H1 (cell line): ENCODE results near the gene ZBTB45. TPM values are rescaled to one million over a fixed set of nuclear protein-coding genes. Genes with fewer than 3 reads are reported as not detected.

Experiments
- CTCF ChIA-PET: fragments of 300-600 bp; sonication (Branson Sonifier 250); formaldehyde crosslinking; loops from one replicate; lab custom pipeline; 2021; ENCODE audit not compliant: partially characterized antibody; lab: Charles Lee
- POLR2A ChIA-PET: fragments of 300-600 bp; sonication (Branson Sonifier 250); formaldehyde crosslinking; loops from one replicate; lab custom pipeline; 2021; ENCODE audit warnings: inconsistent platforms; ENCODE audit not compliant: partially characterized antibody; lab: Charles Lee
- DNase-seq, 2 experiments: peaks; one replicate each; pipeline versions ENCODE4 v3.0.0 to v3.0.0-alpha.2; 2010 to 2022; ENCODE audit warnings: low spot score in 2 of 2, low read depth in 1 of 2, mixed read lengths in 1 of 2
- FAIRE-seq: peaks from 2 replicates; lab custom pipeline; 2011; peaks lifted over from hg19 to GRCh38; lab: Jason Lieb, UNC
- H2AFZ ChIP-seq: 2 replicates; pipeline ENCODE4 v1.8.1; 2012; ENCODE audit warnings: low read length, inconsistent platforms
- H2AK5ac ChIP-seq: 2 replicates; pipeline ENCODE4 v1.6.1; 2013; ENCODE audit warnings: low read depth, low read length
- H2BK120ac ChIP-seq: replicated peaks from 2 replicates; pipeline ENCODE3; 2013; ENCODE audit warnings: low read depth, low read length, inconsistent platforms
- H2BK12ac ChIP-seq: 2 replicates; pipeline ENCODE4 v1.6.1; 2013; ENCODE audit warnings: low read depth, low read length
- H2BK15ac ChIP-seq: 2 replicates; pipeline ENCODE4 v1.6.1; 2013; ENCODE audit warnings: low read length
- H2BK20ac ChIP-seq: 2 replicates; pipeline ENCODE4 v1.6.1; 2013; ENCODE audit warnings: low read length
- H2BK5ac ChIP-seq: 2 replicates; pipeline ENCODE4 v1.6.1; 2013; ENCODE audit warnings: low read depth, low read length
- H3K14ac ChIP-seq: 2 replicates; pipeline ENCODE4 v1.6.1; 2013; ENCODE audit warnings: inconsistent platforms; ENCODE audit not compliant: insufficient read length
- H3K18ac ChIP-seq: 2 replicates; pipeline ENCODE4 v1.6.1; 2013; ENCODE audit warnings: low read length; ENCODE audit errors: extremely low read depth
- H3K23ac ChIP-seq: 2 replicates; pipeline ENCODE4 v1.6.1; 2013; ENCODE audit warnings: inconsistent platforms; ENCODE audit not compliant: insufficient read length
- H3K23me2 ChIP-seq: 2 replicates; pipeline ENCODE4 v1.6.1; 2013; ENCODE audit warnings: low read depth, low read length
- H3K27ac ChIP-seq: 2 replicates; pipeline ENCODE4 v1.6.1; 2011; ENCODE audit warnings: low read depth, low read length, inconsistent platforms
- H3K27me3 ChIP-seq, 4 experiments: replicated peaks in 1 of 4; 1 replicate in 1 of 4; 2 replicates in 3 of 4; pipeline versions ENCODE4 v1.6.1 to v1.8.1; 2011 to 2013; ENCODE audit warnings: low read length in 3 of 4, mild to moderate bottlenecking in 3 of 4, inconsistent platforms in 2 of 4, mixed read lengths in 2 of 4, moderate library complexity in 1 of 4; ENCODE audit not compliant: control insufficient read depth in 3 of 4, insufficient read depth in 3 of 4; ENCODE audit errors: extremely low read depth in 1 of 4
- H3K36me3 ChIP-seq, 4 experiments: 2 replicates each; pipeline versions ENCODE4 v1.6.1 to v1.8.1; 2011 to 2013; ENCODE audit warnings: mild to moderate bottlenecking in 4 of 4, low read length in 3 of 4, moderate library complexity in 2 of 4, control low read depth in 1 of 4, inconsistent platforms in 1 of 4; ENCODE audit not compliant: insufficient read depth in 4 of 4, control insufficient read depth in 2 of 4
- H3K4ac ChIP-seq: replicated peaks from 2 replicates; pipeline ENCODE3; 2013; ENCODE audit warnings: low read length, low read depth, mixed read lengths, inconsistent platforms; ENCODE audit not compliant: insufficient read length
- H3K4me1 ChIP-seq, 4 experiments: replicated peaks in 1 of 4; 1 replicate in 1 of 4; 2 replicates in 3 of 4; pipeline versions ENCODE4 v1.6.1 to v1.8.1; 2011 to 2013; ENCODE audit warnings: low read length in 3 of 4, inconsistent platforms in 2 of 4, mixed read lengths in 1 of 4; ENCODE audit not compliant: insufficient read depth in 4 of 4, control insufficient read depth in 3 of 4
- H3K4me2 ChIP-seq, 2 experiments: 2 replicates each; pipeline versions ENCODE4 v1.6.1 to v1.8.1; 2011 to 2013; ENCODE audit warnings: low read depth in 2 of 2, low read length in 2 of 2, control low read depth in 1 of 2, inconsistent platforms in 1 of 2, mild to moderate bottlenecking in 1 of 2; ENCODE audit not compliant: insufficient read depth in 1 of 2
- H3K4me3 ChIP-seq, 4 experiments: fragments of 200-600, 300-600 bp in 1 of 4; sonication (generic), shearing (Covaris generic), sonication (Bioruptor Twin) in 1 of 4; 2 replicates each; pipeline versions ENCODE4 v1.5.1 to v1.8.1; 2011 to 2016; ENCODE audit warnings: low read length in 4 of 4, low read depth in 3 of 4, control low read depth in 2 of 4, inconsistent platforms in 2 of 4, mild to moderate bottlenecking in 2 of 4, mixed read lengths in 1 of 4, moderate library complexity in 1 of 4; ENCODE audit not compliant: insufficient read depth in 2 of 4; ENCODE audit errors: extremely low read depth in 1 of 4
- H3K56ac ChIP-seq: replicated peaks from 2 replicates; pipeline ENCODE3; 2013; ENCODE audit warnings: low read depth, mild to moderate bottlenecking, mixed read lengths, low read length, inconsistent platforms; ENCODE audit not compliant: insufficient read length
- H3K79me1 ChIP-seq: 2 replicates; pipeline ENCODE4 v1.6.1; 2013; ENCODE audit warnings: low read depth, low read length, control low read depth
- H3K79me2 ChIP-seq, 2 experiments: 2 replicates each; pipeline versions ENCODE4 v1.6.1 to v1.8.1; 2012 to 2013; ENCODE audit warnings: low read length in 2 of 2, mild to moderate bottlenecking in 2 of 2, inconsistent platforms in 1 of 2; ENCODE audit not compliant: insufficient read depth in 2 of 2, control insufficient read depth in 1 of 2
- H3K9ac ChIP-seq, 4 experiments: replicated peaks in 1 of 4; 1 replicate in 1 of 4; 2 replicates in 3 of 4; pipeline versions ENCODE4 v1.6.1 to v1.8.1; 2011 to 2013; ENCODE audit warnings: low read depth in 3 of 4, low read length in 3 of 4, control low read depth in 2 of 4, mild to moderate bottlenecking in 2 of 4, moderate library complexity in 2 of 4, inconsistent platforms in 1 of 4; ENCODE audit errors: extremely low read depth in 1 of 4
- H3K9me3 ChIP-seq, 2 experiments: 2 replicates each; pipeline versions ENCODE4 v1.6.1 to v1.8.1; 2012 to 2013; ENCODE audit warnings: mild to moderate bottlenecking in 2 of 2, moderate library complexity in 2 of 2, control low read depth in 1 of 2, inconsistent platforms in 1 of 2, low read depth in 1 of 2, low read length in 1 of 2, mixed read lengths in 1 of 2; ENCODE audit not compliant: insufficient read depth in 2 of 2
- H4K20me1 ChIP-seq, 2 experiments: replicated peaks in 1 of 2; 2 replicates each; pipeline versions ENCODE3 to v1.8.1; 2011 to 2013; ENCODE audit warnings: inconsistent platforms in 2 of 2, low read length in 2 of 2, mild to moderate bottlenecking in 1 of 2; ENCODE audit not compliant: insufficient read depth in 2 of 2, control insufficient read depth in 1 of 2
- H4K5ac ChIP-seq: 2 replicates; pipeline ENCODE4 v1.6.1; 2013; ENCODE audit warnings: low read length, low read depth, mixed read lengths, inconsistent platforms; ENCODE audit not compliant: insufficient read length
- H4K8ac ChIP-seq: 2 replicates; pipeline ENCODE4 v1.8.0; 2013; ENCODE audit warnings: mild to moderate bottlenecking, moderate library complexity, low read length, inconsistent platforms; ENCODE audit not compliant: insufficient read depth; ENCODE audit errors: extremely low read depth
- H4K91ac ChIP-seq: replicated peaks from 2 replicates; pipeline ENCODE3; 2013; ENCODE audit warnings: low read length, mixed read lengths, inconsistent platforms; ENCODE audit not compliant: insufficient read length
- WGBS, 2 experiments: shearing (Covaris generic) in 1 of 2; methylation state at CpG; one replicate each; pipeline versions ENCODE4 v1.1.6 to v1.1.7; 2013 to 2015; ENCODE audit warnings: low lambda C conversion rate in 2 of 2, mixed read lengths in 2 of 2, inconsistent platforms in 1 of 2, low coverage in 1 of 2, missing lambda C conversion rate in 1 of 2; ENCODE audit not compliant: insufficient replicate concordance in 2 of 2, insufficient coverage in 1 of 2, insufficient read length in 1 of 2; ENCODE audit errors: extremely low coverage in 1 of 2, missing lambda C conversion rate in 1 of 2; 5-methylcytosine and 5-hydroxymethylcytosine counted together
- polyA plus RNA-seq, 7 experiments: library from polyadenylated mRNA; depleted of rRNA in 3 of 7; stranded (reverse) in 5 of 7; unstranded in 2 of 7; fragments of >200 nt in 5 of 7; fragments of 200-250 nt in 2 of 7; gene quantifications; 1 replicate in 5 of 7; 2 replicates in 1 of 7; 4 replicates in 1 of 7; pipeline versions ENCODE4 v1.2.1 to v1.2.3, GENCODE V29; 2011 to 2013; ENCODE audit warnings: missing spikeins in 2 of 7, mixed read lengths in 2 of 7
- total RNA-seq: library from RNA; stranded (reverse); fragmentation: NEBNext Ultra II Directional; extraction: Animal tissue kit (Norgen Biotek cat#: 25700); gene quantifications from 2 replicates; pipeline ENCODE4 v1.2.1, GENCODE V29; 2021

Gene ZBTB45
- total and polyA plus RNA-seq, 2 of the 8 experiments (the other 6 are each of a cell fraction or from before 2014, with no cell fraction given), result 16.9 to 17.2 TPM

- no peak overlapping the region for H3K4ac ChIP-seq
- H3K4me3 ChIP-seq, result peak overlapping the region; percentile 62 to 79 (median 68)
- no peak overlapping the region for H3K23ac ChIP-seq
- H2AFZ ChIP-seq, result no peak overlapping the region
- peaks cover 8% of the 10 kb centered on the region for H3K79me1 ChIP-seq
- H3K4me2 ChIP-seq, result peak overlapping the region; percentile 76 to 88
- no peak overlapping the region for H2BK12ac ChIP-seq
- H3K27me3 ChIP-seq, result no peaks in the 10 kb centered on the region
- DNase-seq, result peak in 1 of 2 experiments; percentile 59
- H2BK120ac ChIP-seq, result no peak overlapping the region
- H3K79me2 ChIP-seq, result peaks cover 7 to 27% of the 10 kb centered on the region in 2 experiments
- peaks cover 7 to 24% of the 10 kb centered on the region in 2 experiments for H4K20me1 ChIP-seq
- peaks cover 16% of the 10 kb centered on the region for H3K23me2 ChIP-seq
- no peak overlapping the region for H3K14ac ChIP-seq
- 73% methylated on average over 18 of the region's 18 CpGs; no CpG with 5 or more reads in 1 of the 2 experiments for WGBS, 2 experiments
- no peak overlapping the region for H3K56ac ChIP-seq
- H4K5ac ChIP-seq, result no peak overlapping the region
- H4K8ac ChIP-seq, result no peak overlapping the region
- peaks cover 28 to 49% (median 40%) of the 10 kb centered on the region in 4 experiments for H3K36me3 ChIP-seq
- no peak overlapping the region for H2AK5ac ChIP-seq
- peak overlapping the region in 3 of 4 experiments; percentile 72 to 91 (median 88); a peak in 6 of 7 replicates for H3K9ac ChIP-seq
- H2BK15ac ChIP-seq, result peak overlapping the region; percentile 46; the same call in 1 of the 2 replicates
- peaks cover 0 to 21% (median 12%) of the 10 kb centered on the region in 4 experiments; a peak in 6 of 7 replicates for H3K4me1 ChIP-seq
- no peak for FAIRE-seq
- ChIA-PET CTCF (interaction anchor here (0.7 to 4.6 kb wide), 6 partner anchors 8 to 40 kb away, joined by 3 to 33 read pairs (median 6); partner anchors contain the start of genes TRIM28 and ZBTB45), POLR2A (interaction anchor here (0.5 to 13.8 kb wide), 17 partner anchors 9 to 599 kb away, joined by 3 to 650 read pairs (median 6); partner anchors contain the start of genes MZF1, RNF225, RPS5 and SLC27A5)
- no peak overlapping the region for H4K91ac ChIP-seq
- H3K27ac ChIP-seq, result peak overlapping the region; percentile 65
- H3K9me3 ChIP-seq, result no peaks in the 10 kb centered on the region
- H2BK5ac ChIP-seq, result peak overlapping the region; percentile 95; the same call in 1 of the 2 replicates
- H2BK20ac ChIP-seq, result no peak overlapping the region
- H3K18ac ChIP-seq, result 0 out of 2 replicates have a peak overlapping the region, but pooled peaks have one; percentile 92
Measured at GRCh38 chr19:58553799-58554493, 34.3 kb upstream of the ZBTB45 start.
